Panc1 (cell line): ENCODE data around the gene ALDH16A1. TPM values are rescaled to one million over a fixed set of nuclear protein-coding genes. Genes with fewer than 3 reads are reported as not detected.

ENCODE experiments used
- ATAC-seq: fragments of 200-7000 bp; cut with Tn5 transposase; 2 replicates; pipeline ENCODE4 v1.9.1; 2020; ENCODE audit warnings: mild to moderate bottlenecking, moderate library complexity
- BruUV-seq: library from RNA; stranded (reverse); fragments of 400-500 nt; replicated peaks from 2 replicates; lab custom pipeline; 2021; lab: Mats Ljungman, UMichigan
- CTCF ChIA-PET: fragments of 300-600 bp; sonication (Branson Sonifier 250); formaldehyde crosslinking; loops from one replicate; lab custom pipeline; 2022; ENCODE audit warnings: antibody characterized with exemption; lab: Charles Lee
- POLR2A ChIA-PET: fragments of 300-600 bp; sonication (Branson Sonifier 250); formaldehyde crosslinking; loops from one replicate; lab custom pipeline; 2022; ENCODE audit warnings: antibody characterized with exemption; lab: Charles Lee
- DNase-seq: peaks from one replicate; pipeline ENCODE4 v3.0.0-alpha.2; 2010; ENCODE audit warnings: low read depth, low spot score
- H3K27ac ChIP-seq: 2 replicates; pipeline ENCODE4 v1.5.1; 2011; ENCODE audit warnings: mild to moderate bottlenecking, low read length, inconsistent platforms
- H3K27me3 ChIP-seq: fragments of 200-500 bp; sonication (Bioruptor generic); 2 replicates; pipeline ENCODE4 v1.6.0; 2014; ENCODE audit warnings: low read length, inconsistent platforms; ENCODE audit not compliant: control insufficient read depth, insufficient read depth
- H3K36me3 ChIP-seq: fragments of 200-500 bp; sonication (Bioruptor generic); 2 replicates; pipeline ENCODE4 v1.5.1; 2014; ENCODE audit warnings: inconsistent platforms, mild to moderate bottlenecking, low read length, moderate library complexity; ENCODE audit not compliant: control insufficient read depth, insufficient read depth
- H3K4me1 ChIP-seq: 2 replicates; pipeline ENCODE4 v1.5.1; 2011; ENCODE audit warnings: inconsistent platforms, mild to moderate bottlenecking, low read length, moderate library complexity; ENCODE audit not compliant: control insufficient read depth, insufficient read depth
- H3K4me3 ChIP-seq, 2 experiments: 2 replicates each; pipeline ENCODE4 v1.5.1; 2011 to 2012; ENCODE audit warnings: low read depth in 2 of 2, low read length in 2 of 2, mild to moderate bottlenecking in 2 of 2, inconsistent platforms in 1 of 2, moderate library complexity in 1 of 2
- H3K9me3 ChIP-seq: fragments of 200-500 bp; sonication (Bioruptor generic); 2 replicates; pipeline ENCODE4 v1.5.1; 2014; ENCODE audit warnings: low read depth, mild to moderate bottlenecking, inconsistent platforms, low read length, moderate library complexity; ENCODE audit not compliant: control insufficient read depth, insufficient read depth
- POLR2AphosphoS5 ChIP-seq: IDR thresholded peaks from 2 replicates; pipeline ENCODE4 v1.6.1; 2012; ENCODE audit warnings: mild to moderate bottlenecking, low read depth, low read length, moderate library complexity
- SIN3A ChIP-seq: IDR thresholded peaks from 2 replicates; pipeline ENCODE4 v1.6.1; 2012; ENCODE audit warnings: low read depth, mild to moderate bottlenecking, low read length, moderate library complexity, borderline replicate concordance; ENCODE audit not compliant: insufficient read depth
- TCF7L2 ChIP-seq: IDR thresholded peaks from 2 replicates; pipeline ENCODE4 v1.6.1; 2011; ENCODE audit warnings: mild to moderate bottlenecking, low read depth, low read length, inconsistent platforms
- in situ Hi-C: cut with HindIII; loops from 2 replicates; pipeline ENCODE4 v1.10.0; 2016; ENCODE audit warnings: low sequenced_read_pairs, low pct_unique_long_range_greater_than_20kb
- intact Hi-C: fragments of 100-400 bp; cut with micrococcal nuclease; formaldehyde crosslinking; loops from one replicate; pipeline ENCODE4 v1.10.0; 2022; ENCODE audit not compliant: unreplicated experiment
- total RNA-seq: library from RNA; stranded (reverse); gene quantifications from one replicate; pipeline ENCODE4 v1.2.1, GENCODE V29; 2021; ENCODE audit not compliant: unreplicated experiment
- TF ChIP-seq, protein P1 (sequence below), 2 experiments: IDR thresholded peaks; 2 replicates each; pipeline ENCODE4 v1.6.1; 2011 to 2012; ENCODE audit warnings: low read depth in 2 of 2, control low read depth in 1 of 2, low read length in 1 of 2, mild to moderate bottlenecking in 1 of 2, moderate library complexity in 1 of 2; ENCODE audit not compliant: insufficient read depth in 1 of 2
- TF ChIP-seq, protein P2 (sequence below): fragments of 450-650 bp; IDR thresholded peaks from 2 replicates; pipeline ENCODE4 v1.5.1; 2017; ENCODE audit warnings: mild to moderate bottlenecking

The ALDH16A1 gene
- total RNA-seq, 1 experiment from 2014 or later = 19.6 TPM

DNA sequence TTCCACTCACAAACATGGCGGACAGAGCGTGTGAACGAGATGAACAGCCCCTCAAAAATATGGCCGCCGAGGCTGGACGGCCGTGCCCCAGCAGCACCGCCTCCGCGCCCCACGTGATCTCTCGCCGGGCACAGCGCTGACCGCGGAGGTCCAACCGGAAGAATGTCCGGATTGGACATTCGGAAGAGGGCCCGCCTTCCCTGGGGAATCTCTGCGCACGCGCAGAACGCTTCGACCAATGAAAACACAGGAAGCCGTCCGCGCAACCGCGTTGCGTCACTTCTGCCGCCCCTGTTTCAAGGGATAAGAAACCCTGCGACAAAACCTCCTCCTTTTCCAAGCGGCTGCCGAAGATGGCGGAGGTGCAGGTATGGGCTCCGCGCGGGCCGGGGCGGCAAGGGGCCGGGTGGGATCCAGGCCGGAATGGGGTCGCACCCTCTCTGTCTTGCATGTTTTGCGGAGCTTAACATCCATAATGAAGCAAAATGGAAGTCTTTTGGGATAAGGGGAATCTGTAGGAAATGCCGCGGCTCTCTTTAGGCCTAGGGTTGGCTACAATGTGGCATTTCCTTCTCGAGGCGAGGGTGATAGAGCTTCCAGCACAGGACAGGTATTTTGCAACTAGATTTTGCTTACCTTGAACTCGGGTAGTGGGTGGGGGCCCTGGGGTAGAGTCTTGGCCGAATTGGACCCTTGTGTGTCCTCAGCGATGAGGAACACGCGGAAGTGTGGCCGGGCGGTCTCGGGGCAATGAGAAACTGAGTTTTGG, 34.4 kb downstream of the ALDH16A1 start, which contains the start of gene RPL13A:
Gene RPL13A, plus strand, starts transcription at position 332 of the 769 bp plus-strand sequence. Its CDS starts 22 bp downstream, at position 354.
- CTCF ChIA-PET = no interaction called here
- intact Hi-C loops (no loop called here), in situ Hi-C loops (no loop called here)
- ATAC-seq (peak; percentile 96), DNase-seq (peak; percentile 93)
- Histone ChIP-seq H3K27me3 (no peaks in the 10 kb centered on the region), H3K27ac (peak within 1 kb of the TSS; percentile 97), H3K36me3 (peaks cover 32% of the 10 kb centered on the region), H3K9me3 (no peaks in the 10 kb centered on the region), H3K4me3 (peak within 1 kb of the TSS; percentile 83 to 90), H3K4me1 (peaks cover 13% of the 10 kb centered on the region)
- TSS peak; percentile 92 for BruUV-seq
- POLR2A ChIA-PET = no interaction called here
- TF ChIP-seq POLR2AphosphoS5 (peak; percentile 99), SIN3A (peak; percentile 79; the same call in 1 of the 2 replicates), TCF7L2 (peak; percentile 84)
- TF ChIP-seq, protein P1, sequence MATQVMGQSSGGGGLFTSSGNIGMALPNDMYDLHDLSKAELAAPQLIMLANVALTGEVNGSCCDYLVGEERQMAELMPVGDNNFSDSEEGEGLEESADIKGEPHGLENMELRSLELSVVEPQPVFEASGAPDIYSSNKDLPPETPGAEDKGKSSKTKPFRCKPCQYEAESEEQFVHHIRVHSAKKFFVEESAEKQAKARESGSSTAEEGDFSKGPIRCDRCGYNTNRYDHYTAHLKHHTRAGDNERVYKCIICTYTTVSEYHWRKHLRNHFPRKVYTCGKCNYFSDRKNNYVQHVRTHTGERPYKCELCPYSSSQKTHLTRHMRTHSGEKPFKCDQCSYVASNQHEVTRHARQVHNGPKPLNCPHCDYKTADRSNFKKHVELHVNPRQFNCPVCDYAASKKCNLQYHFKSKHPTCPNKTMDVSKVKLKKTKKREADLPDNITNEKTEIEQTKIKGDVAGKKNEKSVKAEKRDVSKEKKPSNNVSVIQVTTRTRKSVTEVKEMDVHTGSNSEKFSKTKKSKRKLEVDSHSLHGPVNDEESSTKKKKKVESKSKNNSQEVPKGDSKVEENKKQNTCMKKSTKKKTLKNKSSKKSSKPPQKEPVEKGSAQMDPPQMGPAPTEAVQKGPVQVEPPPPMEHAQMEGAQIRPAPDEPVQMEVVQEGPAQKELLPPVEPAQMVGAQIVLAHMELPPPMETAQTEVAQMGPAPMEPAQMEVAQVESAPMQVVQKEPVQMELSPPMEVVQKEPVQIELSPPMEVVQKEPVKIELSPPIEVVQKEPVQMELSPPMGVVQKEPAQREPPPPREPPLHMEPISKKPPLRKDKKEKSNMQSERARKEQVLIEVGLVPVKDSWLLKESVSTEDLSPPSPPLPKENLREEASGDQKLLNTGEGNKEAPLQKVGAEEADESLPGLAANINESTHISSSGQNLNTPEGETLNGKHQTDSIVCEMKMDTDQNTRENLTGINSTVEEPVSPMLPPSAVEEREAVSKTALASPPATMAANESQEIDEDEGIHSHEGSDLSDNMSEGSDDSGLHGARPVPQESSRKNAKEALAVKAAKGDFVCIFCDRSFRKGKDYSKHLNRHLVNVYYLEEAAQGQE (IDR thresholded peaks at IDR 0.05; ENCODE audit: insufficient read depth in 1 of 2, low read depth in 2 of 2, low read length in 1 of 2) = no peak
- TF ChIP-seq, protein P2, sequence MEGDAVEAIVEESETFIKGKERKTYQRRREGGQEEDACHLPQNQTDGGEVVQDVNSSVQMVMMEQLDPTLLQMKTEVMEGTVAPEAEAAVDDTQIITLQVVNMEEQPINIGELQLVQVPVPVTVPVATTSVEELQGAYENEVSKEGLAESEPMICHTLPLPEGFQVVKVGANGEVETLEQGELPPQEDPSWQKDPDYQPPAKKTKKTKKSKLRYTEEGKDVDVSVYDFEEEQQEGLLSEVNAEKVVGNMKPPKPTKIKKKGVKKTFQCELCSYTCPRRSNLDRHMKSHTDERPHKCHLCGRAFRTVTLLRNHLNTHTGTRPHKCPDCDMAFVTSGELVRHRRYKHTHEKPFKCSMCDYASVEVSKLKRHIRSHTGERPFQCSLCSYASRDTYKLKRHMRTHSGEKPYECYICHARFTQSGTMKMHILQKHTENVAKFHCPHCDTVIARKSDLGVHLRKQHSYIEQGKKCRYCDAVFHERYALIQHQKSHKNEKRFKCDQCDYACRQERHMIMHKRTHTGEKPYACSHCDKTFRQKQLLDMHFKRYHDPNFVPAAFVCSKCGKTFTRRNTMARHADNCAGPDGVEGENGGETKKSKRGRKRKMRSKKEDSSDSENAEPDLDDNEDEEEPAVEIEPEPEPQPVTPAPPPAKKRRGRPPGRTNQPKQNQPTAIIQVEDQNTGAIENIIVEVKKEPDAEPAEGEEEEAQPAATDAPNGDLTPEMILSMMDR = no peak

DNA sequence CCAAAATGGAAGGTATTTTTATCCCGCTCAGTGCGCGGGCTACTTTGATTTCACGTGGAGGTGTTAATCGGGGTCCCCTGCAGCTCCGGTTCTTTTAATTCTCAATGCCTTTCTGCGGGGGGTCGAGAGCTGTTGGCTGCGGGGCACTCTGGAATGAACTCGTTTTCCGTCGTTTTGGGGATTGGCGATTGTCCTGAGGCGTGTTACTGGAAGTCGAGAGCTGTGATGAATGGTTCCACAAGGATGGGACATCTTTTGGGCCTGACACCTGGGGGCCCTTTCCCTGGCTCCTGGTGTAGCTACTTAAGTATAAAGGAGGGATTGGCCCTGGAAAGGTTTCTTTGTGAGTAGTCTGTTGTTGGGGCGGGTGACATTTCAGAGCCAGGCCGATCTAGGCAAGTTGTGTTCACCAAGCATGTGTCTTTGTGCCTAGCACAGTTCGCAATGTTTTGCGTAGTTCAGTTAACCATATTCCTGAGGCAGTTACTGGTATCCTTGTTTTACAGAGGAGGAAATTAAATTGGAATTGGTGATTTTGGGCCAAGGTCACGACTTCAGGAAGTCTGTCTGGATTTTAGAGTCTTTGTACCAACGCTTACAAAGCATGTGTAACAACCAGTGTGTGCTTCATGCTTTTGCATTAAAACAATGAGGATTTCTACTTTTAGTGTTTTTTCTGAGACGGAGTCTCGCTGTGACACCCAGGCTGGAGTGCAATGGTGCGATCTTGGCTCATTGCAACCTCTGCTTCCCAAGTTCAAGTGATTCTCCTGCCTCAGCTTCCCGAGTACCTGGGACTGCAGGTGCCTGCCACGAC, 35.2 kb downstream of the ALDH16A1 start:
- no peak for ATAC-seq
- CTCF ChIA-PET = no interaction called here
- no peak for TF ChIP-seq SIN3A
- TF ChIP-seq, protein P1 (IDR thresholded peaks at IDR 0.05; ENCODE audit: insufficient read depth in 1 of 2, low read depth in 2 of 2, low read length in 1 of 2) = no peak
- TF ChIP-seq, protein P2 = no peak
- no peak for TF ChIP-seq TCF7L2
- TF ChIP-seq POLR2AphosphoS5 = no peak; the same call in 1 of the 2 replicates

More for the DNA sequence above, 35.2 kb downstream of the ALDH16A1 start:
- no peak for DNase-seq
- Histone ChIP-seq H3K27ac (peak overlapping the region; percentile 97), H3K36me3 (peaks cover 32% of the 10 kb centered on the region), H3K27me3 (no peaks in the 10 kb centered on the region), H3K9me3 (no peaks in the 10 kb centered on the region), H3K4me3 (peak overlapping the region; percentile 83 to 90), H3K4me1 (peaks cover 13% of the 10 kb centered on the region)
- intact Hi-C loops = no loop called here
- no TSS peak for BruUV-seq
- in situ Hi-C loops = no loop called here
- POLR2A ChIA-PET = interaction anchor here (0.8 kb wide), 1 partner anchor 152 kb away, joined by 3 read pairs; no protein-coding TSS in a partner anchor
